ENCODE measurements around the gene OBSL1. TPM values are rescaled to one million over a fixed set of nuclear protein-coding genes. Genes with fewer than 3 reads are reported as not detected.

The OBSL1 gene
- total RNA-seq, 2 experiments from 2014 or later = 0.16 TPM; not detected in 1

DNA sequence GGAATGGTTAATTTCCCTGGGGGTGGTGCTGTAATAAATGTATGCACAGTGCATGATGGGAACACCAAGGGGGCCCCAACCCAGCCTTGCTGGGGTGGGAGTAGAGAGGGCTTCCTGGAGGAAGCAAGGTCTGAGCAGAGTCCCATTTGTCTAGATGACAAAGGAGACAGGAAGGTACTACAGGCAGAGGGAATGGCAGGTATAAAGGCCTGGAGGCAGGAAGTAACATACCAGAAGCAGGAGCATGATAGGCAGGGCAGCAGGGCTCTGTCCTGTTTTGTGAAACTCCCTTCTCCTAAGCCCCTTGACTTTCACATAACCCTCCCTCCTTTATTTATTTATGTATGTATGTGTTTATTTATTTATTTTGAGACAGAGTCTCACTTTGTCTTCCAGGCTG is 68.7 kb downstream of the OBSL1 start:
- CTCF ChIA-PET = no interaction called here

DNA sequence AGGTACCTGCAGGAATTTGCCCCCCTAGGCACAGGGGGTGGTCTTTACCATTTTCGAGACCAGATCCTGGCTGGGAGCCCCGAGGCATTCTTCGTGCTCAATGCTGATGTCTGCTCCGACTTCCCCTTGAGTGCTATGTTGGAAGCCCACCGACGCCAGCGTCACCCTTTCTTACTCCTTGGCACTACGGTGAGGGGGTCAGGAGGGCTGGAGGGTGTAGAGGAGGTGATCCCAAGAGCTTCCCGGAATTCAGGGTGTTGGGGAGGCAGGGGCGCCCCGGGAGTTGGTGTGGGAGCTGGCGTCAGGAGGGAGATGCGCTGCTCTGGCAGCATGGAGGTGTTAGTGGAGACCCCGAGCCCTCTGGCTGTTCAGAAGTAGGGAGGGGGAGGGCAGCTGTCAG is 69.5 kb downstream of the OBSL1 start:
- CTCF ChIA-PET = no interaction called here
- Mint-ChIP-seq H3K4me3 (no peak overlapping the region), H3K4me1 (peaks cover 31% of the 10 kb centered on the region), H3K27ac (no peak overlapping the region), H3K27me3 (peaks cover 9% of the 10 kb centered on the region), H3K36me3 (peaks cover 3% of the 10 kb centered on the region), H3K9me3 (ENCODE audit: low read depth) (no peaks in the 10 kb centered on the region)
- DNase-seq (no peak), ATAC-seq (no peak)

More for the DNA sequence above, 68.7 kb downstream of the OBSL1 start:
- H3K27me3 Mint-ChIP-seq = peaks cover 2% of the 10 kb centered on the region
- no peak overlapping the region for H3K27ac Mint-ChIP-seq
- ATAC-seq (no peak), DNase-seq (no peak)
- no peaks in the 10 kb centered on the region for H3K9me3 Mint-ChIP-seq (ENCODE audit: low read depth)
- no peak overlapping the region for H3K4me3 Mint-ChIP-seq
- peaks cover 26% of the 10 kb centered on the region for H3K4me1 Mint-ChIP-seq
- peaks cover 3% of the 10 kb centered on the region for H3K36me3 Mint-ChIP-seq

Small RNA genes within 50 kb of the gene (microRNA-seq; reads per million reads assigned to microRNA genes)
- not detected for gene MIR3132

Other genes with a start within 250 kb of the OBSL1 start
- gene RESP18, start 238.8 kb downstream of the OBSL1 start, total RNA-seq = not detected
- 10 to 100 TPM; 60.3 to 64.8 TPM for gene DNPEP, start 183.6 kb downstream of the OBSL1 start, total RNA-seq
- not detected for gene DES, start 153.2 kb downstream of the OBSL1 start, total RNA-seq
- 1 to 10 TPM in 1 of 2 experiments, under 1 TPM in 1; 0.52 to 1.3 TPM for gene SPEG, start 136.7 kb downstream of the OBSL1 start, total RNA-seq
- 10 to 100 TPM; 36.5 to 42.6 TPM for gene GMPPA, start 72.6 kb downstream of the OBSL1 start, total RNA-seq
- gene ASIC4, start 57.1 kb downstream of the OBSL1 start, total RNA-seq = under 1 TPM in 1 of 2 experiments, not detected in 1; 0.09 TPM
- gene CHPF, start 27.7 kb downstream of the OBSL1 start, total RNA-seq = 10 to 100 TPM; 14.2 to 24.4 TPM
- 1 to 10 TPM; 1.8 to 2.8 TPM for gene TMEM198, start 27.5 kb downstream of the OBSL1 start, total RNA-seq
- gene INHA, start 771 bp upstream of the OBSL1 start, total RNA-seq = not detected
- gene STK11IP, start 26.3 kb upstream of the OBSL1 start, total RNA-seq = 10 to 100 TPM; 27.7 to 30.8 TPM
- not detected for gene SLC4A3, start 56.1 kb upstream of the OBSL1 start, total RNA-seq

Data from activated CD8-positive, alpha-beta memory T cell treated with anti-CD3 and anti-CD28 coated beads, Interleukin-2, amount 10 ng/mL, durations not matched to agents 7 days and 5 days (primary cell).